Measurements from ENCODE around the gene CCNI2. TPM values are rescaled to one million over a fixed set of nuclear protein-coding genes. Genes with fewer than 3 reads are reported as not detected.
"Not testable (repeated sequence)": the region's sequence is repeated elsewhere in the genome, so short reads cannot be mapped to it uniquely, and the experiment has no call there.

Gene CCNI2
- total RNA-seq, 1 donor from 2014 or later, result 0.55 TPM

DNA sequence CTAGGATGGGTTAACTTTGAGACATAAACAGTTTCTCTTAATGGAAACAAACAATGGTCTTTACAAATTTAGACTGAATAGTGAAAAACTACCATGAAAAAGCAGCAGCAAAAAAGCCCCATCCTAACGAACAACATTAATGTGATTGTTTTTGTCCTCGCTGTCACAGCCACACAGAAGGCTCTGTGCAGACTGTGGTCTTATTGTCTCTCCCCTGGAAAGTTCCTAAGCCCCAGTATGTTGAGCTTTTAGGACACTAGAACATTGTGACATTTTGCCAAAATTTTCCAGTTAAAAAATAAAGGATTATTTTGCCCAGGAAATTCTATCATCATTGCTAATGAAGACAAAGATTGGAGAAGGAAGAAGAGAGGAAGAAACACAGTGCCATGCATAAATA, 53.3 kb downstream of the CCNI2 start:
- TF ChIP-seq, protein P1, sequence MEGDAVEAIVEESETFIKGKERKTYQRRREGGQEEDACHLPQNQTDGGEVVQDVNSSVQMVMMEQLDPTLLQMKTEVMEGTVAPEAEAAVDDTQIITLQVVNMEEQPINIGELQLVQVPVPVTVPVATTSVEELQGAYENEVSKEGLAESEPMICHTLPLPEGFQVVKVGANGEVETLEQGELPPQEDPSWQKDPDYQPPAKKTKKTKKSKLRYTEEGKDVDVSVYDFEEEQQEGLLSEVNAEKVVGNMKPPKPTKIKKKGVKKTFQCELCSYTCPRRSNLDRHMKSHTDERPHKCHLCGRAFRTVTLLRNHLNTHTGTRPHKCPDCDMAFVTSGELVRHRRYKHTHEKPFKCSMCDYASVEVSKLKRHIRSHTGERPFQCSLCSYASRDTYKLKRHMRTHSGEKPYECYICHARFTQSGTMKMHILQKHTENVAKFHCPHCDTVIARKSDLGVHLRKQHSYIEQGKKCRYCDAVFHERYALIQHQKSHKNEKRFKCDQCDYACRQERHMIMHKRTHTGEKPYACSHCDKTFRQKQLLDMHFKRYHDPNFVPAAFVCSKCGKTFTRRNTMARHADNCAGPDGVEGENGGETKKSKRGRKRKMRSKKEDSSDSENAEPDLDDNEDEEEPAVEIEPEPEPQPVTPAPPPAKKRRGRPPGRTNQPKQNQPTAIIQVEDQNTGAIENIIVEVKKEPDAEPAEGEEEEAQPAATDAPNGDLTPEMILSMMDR (IDR thresholded peaks at IDR 0.05), result no peak
- H3K4me1 ChIP-seq, result no peaks in the 10 kb centered on the region
- no peak for ATAC-seq
- no peaks in the 10 kb centered on the region for H3K36me3 ChIP-seq
- DNase-seq, result no peak
- no peak overlapping the region for H3K27ac ChIP-seq
- H3K27me3 ChIP-seq, result peaks cover 10% of the 10 kb centered on the region
- H3K4me3 ChIP-seq, result no peak overlapping the region
- intact Hi-C loops (cut with DNase I), result no loop called here
- no peaks in the 10 kb centered on the region for H3K9me3 ChIP-seq

DNA sequence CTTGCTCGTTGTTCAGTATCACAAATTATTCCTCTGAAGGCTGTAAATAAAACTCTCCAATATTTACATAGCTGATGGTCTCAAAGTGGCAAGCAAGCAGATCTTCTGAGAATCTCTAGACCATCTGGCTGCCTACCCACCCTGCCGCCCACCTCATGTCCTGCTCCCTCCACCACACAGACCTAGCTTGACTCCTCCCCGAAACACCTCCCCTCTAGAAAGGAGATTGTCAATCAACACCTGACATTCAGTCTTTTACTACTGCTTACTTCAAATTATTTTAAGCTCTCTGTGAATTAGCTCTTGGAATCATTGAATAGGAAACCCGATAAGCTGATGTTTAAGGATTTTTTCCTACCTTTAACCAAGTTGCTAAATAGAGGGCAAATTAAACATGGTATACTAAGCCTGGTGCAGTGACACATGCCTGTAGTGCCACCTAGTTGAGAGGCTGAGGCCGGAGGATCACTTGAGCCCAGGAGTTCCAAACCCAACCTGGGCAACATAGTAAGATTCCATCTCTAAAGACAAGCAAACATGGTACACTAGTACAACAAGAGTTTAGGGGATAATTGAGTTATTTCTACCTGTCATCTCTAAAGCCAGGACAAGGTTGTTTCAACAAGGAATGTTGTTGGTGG, 54.9 kb downstream of the CCNI2 start:
- intact Hi-C loops (cut with DNase I), result no loop called here
- TF ChIP-seq, protein P1 (IDR thresholded peaks at IDR 0.05), result no peak
- Histone ChIP-seq H3K4me3 (no peak overlapping the region), H3K27ac (no peak overlapping the region), H3K4me1 (no peaks in the 10 kb centered on the region), H3K36me3 (no peaks in the 10 kb centered on the region), H3K27me3 (peaks cover 15% of the 10 kb centered on the region), H3K9me3 (no peaks in the 10 kb centered on the region)
- ATAC-seq (no peak), DNase-seq (no peak)

DNA sequence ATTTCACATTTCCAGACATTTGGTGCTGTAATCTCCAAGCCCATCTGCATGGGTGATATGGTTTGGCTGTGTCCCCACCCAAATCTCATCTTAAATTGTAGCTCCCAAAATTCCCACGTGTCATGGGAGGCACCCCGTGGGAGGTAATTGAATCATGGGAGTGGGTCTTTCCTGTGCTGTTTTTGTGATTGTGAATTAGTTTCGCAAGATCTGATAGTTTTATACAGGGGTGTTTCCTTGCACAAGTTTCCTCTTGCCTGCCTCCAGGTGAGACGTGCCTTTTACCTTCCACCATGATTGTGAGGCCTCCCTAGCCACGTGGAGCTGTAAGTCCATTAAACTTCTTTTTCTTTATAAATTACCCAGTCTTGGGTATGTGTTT, 55.5 kb downstream of the CCNI2 start:
- H3K27me3 ChIP-seq, result peaks cover 20% of the 10 kb centered on the region
- H3K27ac ChIP-seq; H3K4me1 ChIP-seq; H3K4me3 ChIP-seq; DNase-seq; H3K36me3 ChIP-seq; H3K9me3 ChIP-seq; intact Hi-C loops (cut with DNase I); ATAC-seq: not testable (repeated sequence)

Other genes starting within 250 kb of the CCNI2 start
- gene IL5, start 203.9 kb upstream of the CCNI2 start, total RNA-seq, result not detected
- 32.8 TPM for gene RAD50, start 190.4 kb upstream of the CCNI2 start, total RNA-seq
- gene IL13, start 89.3 kb upstream of the CCNI2 start, total RNA-seq, result not detected
- gene IL4, start 73.4 kb upstream of the CCNI2 start, total RNA-seq, result not detected
- 10.5 TPM for gene KIF3A, start 9.9 kb upstream of the CCNI2 start, total RNA-seq
- 42.6 TPM for gene SEPTIN8, start 29.8 kb downstream of the CCNI2 start, total RNA-seq
- not detected for gene SOWAHA, start 65.9 kb downstream of the CCNI2 start, total RNA-seq
- 24.2 TPM for gene SHROOM1, start 83.2 kb downstream of the CCNI2 start, total RNA-seq
- gene GDF9, start 119.0 kb downstream of the CCNI2 start, total RNA-seq, result 0.46 TPM
- 256 TPM for gene UQCRQ, start 119.2 kb downstream of the CCNI2 start, total RNA-seq
- 0.69 TPM for gene LEAP2, start 126.2 kb downstream of the CCNI2 start, total RNA-seq
- 76.9 TPM for gene AFF4, start 216.2 kb downstream of the CCNI2 start, total RNA-seq